LNCAP (cell line): ENCODE data around the gene MBNL2.

Source experiments
- CTCF ChIP-seq: fragments of 450-650 bp; IDR thresholded peaks from 2 replicates; pipeline ENCODE4 v1.5.1; 2017; ENCODE audit warnings: mild to moderate bottlenecking

Gene MBNL2

DNA sequence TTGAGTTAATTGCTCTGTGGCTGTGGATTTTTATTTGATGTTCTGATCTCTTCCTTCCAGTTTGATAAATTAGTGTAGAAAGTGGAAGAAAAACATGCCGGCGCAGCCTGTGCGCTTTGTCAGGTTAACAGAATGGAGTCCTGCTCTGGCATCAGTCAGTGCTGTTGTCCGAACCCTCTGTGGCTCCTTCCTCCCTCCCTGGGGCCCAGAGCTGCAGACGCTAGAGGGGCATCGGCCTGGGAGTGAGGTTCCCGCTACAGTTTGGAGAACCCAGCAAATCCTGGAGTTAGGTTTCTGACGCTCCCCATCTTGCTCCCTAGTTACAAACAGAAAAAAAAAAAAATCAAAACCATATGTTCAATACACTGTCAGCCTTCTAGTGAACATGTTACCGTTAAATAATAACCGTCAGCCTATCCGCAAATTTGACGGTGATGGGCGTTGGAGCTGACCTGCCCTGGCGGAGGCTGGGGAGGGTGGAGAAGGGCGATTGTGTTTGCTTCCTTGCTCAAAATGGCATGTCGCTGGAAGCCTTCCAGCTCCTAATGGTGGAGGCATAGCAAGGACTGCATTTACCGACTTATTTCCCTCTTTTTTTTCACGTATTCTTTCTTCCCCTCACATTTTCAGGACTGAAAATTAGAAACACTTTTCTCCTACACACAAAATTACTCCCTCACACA lies 13.6 kb downstream of the MBNL2 start:
- no peak for TF ChIP-seq CTCF

GRCh38 chr13:97237388-97237787 lies 15.3 kb downstream of the MBNL2 start:
- no peak for TF ChIP-seq CTCF

DNA sequence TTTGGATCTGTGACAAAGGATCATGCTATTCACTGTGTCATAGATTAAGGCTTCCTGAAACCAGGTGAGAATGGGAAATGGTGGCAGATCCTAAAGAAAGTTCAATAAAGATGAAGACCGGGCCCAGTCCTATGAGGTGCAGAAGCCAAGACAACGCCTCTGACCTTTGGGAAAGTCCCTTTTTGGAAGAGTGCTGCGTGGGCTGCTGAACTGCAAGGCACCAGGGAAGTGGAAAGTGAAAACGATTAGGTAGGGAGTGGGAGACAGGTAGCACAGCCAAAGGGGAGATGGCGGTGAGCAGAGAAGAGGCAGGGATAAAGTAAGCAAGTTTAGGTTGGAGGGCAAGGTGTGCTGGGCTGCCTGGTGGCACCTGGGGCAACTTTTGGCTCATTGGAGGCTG lies 16.3 kb downstream of the MBNL2 start:
- no peak for TF ChIP-seq CTCF

DNA sequence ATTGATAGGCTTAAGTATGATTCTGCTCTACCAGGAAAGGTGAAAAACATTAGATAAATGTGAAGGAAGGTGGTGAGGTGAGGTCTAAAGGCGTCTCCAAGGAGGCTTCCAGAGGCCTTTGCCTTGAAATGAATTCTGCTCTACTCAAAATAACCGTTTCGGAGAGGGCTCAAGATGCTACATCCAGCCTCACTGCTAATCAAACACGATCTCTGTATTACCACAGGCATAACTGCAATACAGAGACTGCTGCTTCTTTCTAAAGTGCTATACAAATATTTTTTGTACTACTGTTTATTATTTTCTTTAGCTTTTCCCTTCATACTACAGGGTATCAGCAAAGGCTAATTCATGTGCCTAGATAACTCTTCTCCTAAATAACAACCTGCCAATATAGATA lies 16.8 kb downstream of the MBNL2 start:
- no peak for TF ChIP-seq CTCF

- no peak for TF ChIP-seq CTCF
These were observed 17.2 kb downstream of the MBNL2 start for GRCh38 chr13:97239306-97239705.

GRCh38 chr13:97239943-97240787 lies 18.0 kb downstream of the MBNL2 start:
- TF ChIP-seq CTCF = no peak

DNA sequence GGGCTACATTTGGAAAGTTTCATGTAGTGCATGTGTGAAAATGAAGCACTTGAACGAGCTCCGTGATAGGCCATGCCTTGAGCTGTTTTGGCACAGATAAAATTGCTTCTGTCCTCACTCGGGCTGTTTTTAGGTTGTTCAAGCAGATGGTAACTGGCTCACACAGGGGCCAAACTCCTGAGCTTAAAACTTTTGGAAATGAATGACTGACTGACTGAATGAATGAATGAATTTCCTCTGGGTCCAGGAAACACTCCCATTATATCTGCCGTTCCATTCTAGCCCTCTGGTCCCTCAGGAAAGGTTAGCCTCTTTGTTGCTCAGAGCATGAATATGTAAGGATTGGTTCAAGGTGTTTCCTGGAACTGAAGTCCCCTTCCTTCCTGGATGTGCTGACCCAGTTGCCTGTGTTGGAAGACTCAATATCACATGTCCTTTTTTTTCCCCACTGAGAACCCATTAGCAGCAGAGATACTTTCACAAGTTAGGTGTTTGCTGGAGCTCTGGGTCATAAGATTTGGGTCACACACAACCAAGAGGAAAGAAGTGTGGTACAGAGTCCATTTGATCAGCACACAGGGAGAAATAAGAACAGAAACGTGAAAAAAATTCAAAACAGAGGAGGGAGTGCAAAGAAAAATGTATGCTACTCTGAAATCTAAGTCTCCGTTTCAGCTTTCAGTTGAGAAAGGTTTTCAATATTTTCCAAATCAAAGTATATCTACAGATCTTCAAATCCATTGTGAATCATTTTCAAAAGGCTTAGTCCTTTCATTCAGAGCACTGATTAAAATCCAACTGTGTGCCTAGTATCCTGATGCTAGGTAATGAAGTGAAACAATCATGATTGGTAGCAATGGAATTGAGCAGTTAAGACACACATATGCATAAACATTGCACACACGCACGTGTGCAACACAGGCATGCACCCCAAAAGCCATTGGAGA lies 18.9 kb downstream of the MBNL2 start:
- TF ChIP-seq CTCF = no peak
